Activated naive CD4-positive, alpha-beta T cell treated with anti-CD3 and anti-CD28 coated beads, Interleukin-2, amount 50 U/mL, for 72 hours (primary cell): ENCODE measurements around the gene GRID1. TPM values are rescaled to one million over a fixed set of nuclear protein-coding genes. Genes with fewer than 3 reads are reported as not detected.

Experiments used
- ATAC-seq, 2 donors: fragments of 150-1000 bp; cut with Tn5 transposase; 2 replicates each; pipeline ENCODE4 v1.10.0; 2021; ENCODE audit warnings: mild to moderate bottlenecking in 2 of 2, moderate library complexity in 2 of 2
- DNase-seq, 2 donors: peaks; one replicate each; pipeline ENCODE4 v3.0.0; 2021 to 2022; ENCODE audit warnings: low spot score in 2 of 2
- H3K27ac Mint-ChIP-seq, 2 donors: one replicate each; pipeline ENCODE4 v1.8.0; 2022; ENCODE audit warnings: mild to moderate bottlenecking in 2 of 2, mixed read lengths in 2 of 2
- H3K36me3 Mint-ChIP-seq, 2 donors: one replicate each; pipeline ENCODE4 v1.8.0; 2022; ENCODE audit warnings: mixed read lengths in 2 of 2
- H3K9me3 Mint-ChIP-seq, 2 donors: one replicate each; pipeline ENCODE4 v1.8.0; 2022; ENCODE audit warnings: mixed read lengths in 2 of 2
- total RNA-seq, 2 donors: library from RNA; stranded (reverse); gene quantifications; one replicate each; pipeline ENCODE4 v1.2.3, GENCODE V29; 2022

GRID1 gene
- total RNA-seq, 2 donors from 2014 or later: not detected

DNA sequence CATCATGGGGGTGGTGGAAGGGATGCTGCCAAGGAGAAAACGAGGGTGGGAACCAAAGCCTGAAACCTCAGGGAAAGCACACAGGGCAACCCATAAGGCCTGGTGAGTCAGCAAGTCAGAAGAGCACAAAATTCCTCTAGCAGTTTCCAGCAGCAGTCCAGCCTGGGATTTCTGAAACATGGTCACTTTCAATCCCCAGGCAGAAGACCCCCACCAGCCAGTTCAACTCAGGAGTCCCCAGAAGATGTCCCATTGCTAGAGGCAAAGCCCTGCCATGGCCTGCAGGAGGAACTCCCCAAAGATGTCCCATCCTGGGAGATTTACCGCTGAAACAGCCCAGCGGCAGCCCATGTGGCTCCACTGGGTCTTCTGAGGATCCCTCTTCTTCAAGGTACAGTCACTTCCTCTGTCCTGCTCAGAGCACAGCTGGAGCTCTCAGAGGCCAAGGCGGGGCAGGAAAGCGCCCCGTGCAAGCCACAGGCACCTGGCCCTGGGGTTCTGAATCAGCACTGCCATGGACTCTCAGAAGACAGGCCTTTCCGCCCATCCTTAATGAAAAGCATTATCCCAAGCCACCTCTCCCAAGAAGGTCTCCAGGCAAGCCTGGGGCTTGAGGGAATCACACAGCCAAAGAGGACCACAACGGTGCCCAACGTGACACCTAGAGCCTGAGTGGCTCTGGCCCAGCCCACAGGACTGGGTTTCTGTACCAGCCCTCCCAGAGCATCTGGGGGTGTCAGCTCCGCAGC lies 196.9 kb downstream of the GRID1 start:
- ATAC-seq (no peak), DNase-seq (peak in 1 of 2 donors; percentile 16)
- Mint-ChIP-seq H3K27ac (peak overlapping the region in 1 of 2 donors; percentile 60), H3K36me3 (no peaks in the 10 kb centered on the region), H3K9me3 (no peaks in the 10 kb centered on the region)

DNA sequence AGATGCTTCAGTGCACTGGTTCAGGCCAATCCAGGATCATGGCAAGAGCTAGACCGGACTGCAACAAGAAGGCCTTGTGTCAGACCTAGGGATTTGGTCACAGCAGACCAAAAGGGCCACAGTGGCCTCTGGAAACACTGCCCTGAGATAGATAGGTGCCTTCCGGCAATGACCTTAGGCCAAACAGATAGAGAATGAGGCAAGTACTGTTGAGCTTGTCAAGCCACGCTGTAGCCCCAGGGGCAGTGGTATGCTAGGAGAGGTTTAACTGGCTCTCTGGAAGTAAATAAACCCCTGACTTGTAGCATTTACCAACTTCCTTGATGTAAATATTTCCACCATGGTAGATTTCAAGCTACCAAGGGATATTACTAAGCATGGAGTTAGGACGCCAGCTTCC lies 197.5 kb downstream of the GRID1 start:
- ATAC-seq (no peak), DNase-seq (peak in 1 of 2 donors; percentile 3)
- Mint-ChIP-seq H3K9me3 (no peaks in the 10 kb centered on the region), H3K36me3 (no peaks in the 10 kb centered on the region), H3K27ac (peak overlapping the region in 1 of 2 donors; percentile 60)

DNA sequence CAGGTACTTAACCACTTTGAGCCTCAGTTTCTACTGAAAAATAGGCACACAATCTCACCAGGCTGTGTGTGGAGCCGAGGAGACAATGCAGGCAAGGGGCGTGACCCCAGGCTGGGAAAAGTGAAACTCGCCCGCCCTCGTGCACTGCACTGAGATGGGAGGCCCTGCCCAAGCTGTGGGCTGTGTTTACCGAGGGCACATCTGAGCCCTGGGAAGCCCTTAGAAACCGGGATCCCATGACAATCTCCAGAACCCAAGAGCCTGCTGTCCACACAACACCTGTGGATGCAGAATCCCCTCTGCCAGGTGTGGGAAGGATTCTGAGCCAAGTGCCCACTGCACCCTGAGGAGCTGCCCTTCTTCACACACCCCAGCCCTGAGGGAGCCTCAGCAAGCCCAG lies 198.3 kb downstream of the GRID1 start:
- peak in 1 of 2 donors; percentile 42 for DNase-seq
- no peak for ATAC-seq
- Mint-ChIP-seq H3K27ac (no peak overlapping the region), H3K9me3 (no peaks in the 10 kb centered on the region), H3K36me3 (no peaks in the 10 kb centered on the region)

DNA sequence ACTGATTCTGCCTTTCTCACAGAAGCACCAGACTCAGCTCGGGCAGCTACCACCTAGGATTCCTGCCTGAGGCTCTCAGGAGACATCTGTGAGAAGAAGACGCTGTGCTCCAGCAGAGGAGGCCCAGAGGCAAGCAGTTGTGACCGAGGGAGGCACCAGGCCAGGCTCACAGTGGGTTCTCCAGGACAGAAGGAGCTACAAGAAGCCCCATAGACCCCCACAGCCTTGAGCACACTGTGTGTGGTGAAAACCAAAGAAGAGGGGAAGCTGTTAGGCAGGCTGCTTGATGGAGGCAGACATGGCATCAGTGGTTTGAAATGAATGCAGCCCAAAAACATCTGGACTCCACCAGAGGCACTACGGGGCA lies 198.8 kb downstream of the GRID1 start:
- H3K36me3 Mint-ChIP-seq: no peaks in the 10 kb centered on the region
- H3K9me3 Mint-ChIP-seq: no peaks in the 10 kb centered on the region
- H3K27ac Mint-ChIP-seq: no peak overlapping the region
- ATAC-seq (no peak), DNase-seq (peak in 1 of 2 donors; percentile 45)

DNA sequence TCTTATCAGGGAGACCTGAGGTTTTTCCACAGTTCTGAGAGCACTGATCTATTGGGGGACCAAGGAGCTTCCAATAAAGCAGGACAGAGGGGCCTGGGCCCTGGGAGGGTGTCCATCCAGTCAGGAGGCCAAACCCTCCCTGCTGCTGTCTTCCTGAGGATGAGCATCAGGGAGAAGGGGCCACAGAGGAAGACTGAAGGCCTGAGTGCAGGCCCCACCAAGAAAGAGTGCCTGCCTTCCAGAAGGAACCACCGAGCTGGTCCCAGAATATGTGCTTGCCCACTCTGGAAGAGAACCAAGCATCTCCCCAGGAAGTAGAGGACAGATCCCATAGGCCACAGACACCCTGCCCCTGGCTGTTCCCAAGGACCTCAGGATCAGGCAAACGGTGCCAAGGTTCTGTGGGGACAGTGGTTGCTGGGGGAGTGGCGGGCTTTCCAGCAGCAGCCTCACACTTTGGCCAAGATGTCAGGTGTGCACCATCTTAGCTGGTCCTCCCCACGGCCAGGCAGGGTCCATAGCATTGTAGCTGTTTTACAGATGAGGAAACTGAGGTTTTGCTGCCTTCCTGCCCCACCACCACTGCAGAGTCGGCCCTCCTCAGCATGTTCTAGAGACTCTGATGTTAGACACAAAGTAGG lies 199.4 kb downstream of the GRID1 start:
- ATAC-seq (no peak), DNase-seq (peak in 1 of 2 donors; percentile 23)
- H3K36me3 Mint-ChIP-seq: no peaks in the 10 kb centered on the region
- H3K27ac Mint-ChIP-seq: no peak overlapping the region
- no peaks in the 10 kb centered on the region for H3K9me3 Mint-ChIP-seq

DNA sequence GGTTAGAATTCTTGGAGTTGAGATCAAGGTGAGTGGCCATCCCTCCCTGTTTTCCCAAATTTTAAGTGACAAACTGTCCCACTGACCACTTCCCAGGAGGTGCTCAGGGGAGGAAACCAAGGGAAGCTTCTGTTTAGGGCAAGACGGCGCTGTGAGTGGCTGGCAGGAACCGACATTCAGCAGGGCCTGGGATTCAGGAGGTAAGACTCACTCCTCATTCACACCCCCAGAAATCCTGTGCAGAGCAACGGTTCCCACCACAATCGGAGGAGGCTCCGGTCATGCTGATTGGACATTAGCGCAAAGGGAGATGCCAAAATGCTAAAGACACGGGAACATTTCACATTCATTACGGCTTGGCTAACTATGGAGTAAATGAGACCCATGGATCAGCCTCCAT lies 200.9 kb downstream of the GRID1 start:
- no peak overlapping the region for H3K27ac Mint-ChIP-seq
- H3K36me3 Mint-ChIP-seq: no peaks in the 10 kb centered on the region
- ATAC-seq (no peak), DNase-seq (peak in 1 of 2 donors; percentile 16)
- H3K9me3 Mint-ChIP-seq: no peaks in the 10 kb centered on the region

DNA sequence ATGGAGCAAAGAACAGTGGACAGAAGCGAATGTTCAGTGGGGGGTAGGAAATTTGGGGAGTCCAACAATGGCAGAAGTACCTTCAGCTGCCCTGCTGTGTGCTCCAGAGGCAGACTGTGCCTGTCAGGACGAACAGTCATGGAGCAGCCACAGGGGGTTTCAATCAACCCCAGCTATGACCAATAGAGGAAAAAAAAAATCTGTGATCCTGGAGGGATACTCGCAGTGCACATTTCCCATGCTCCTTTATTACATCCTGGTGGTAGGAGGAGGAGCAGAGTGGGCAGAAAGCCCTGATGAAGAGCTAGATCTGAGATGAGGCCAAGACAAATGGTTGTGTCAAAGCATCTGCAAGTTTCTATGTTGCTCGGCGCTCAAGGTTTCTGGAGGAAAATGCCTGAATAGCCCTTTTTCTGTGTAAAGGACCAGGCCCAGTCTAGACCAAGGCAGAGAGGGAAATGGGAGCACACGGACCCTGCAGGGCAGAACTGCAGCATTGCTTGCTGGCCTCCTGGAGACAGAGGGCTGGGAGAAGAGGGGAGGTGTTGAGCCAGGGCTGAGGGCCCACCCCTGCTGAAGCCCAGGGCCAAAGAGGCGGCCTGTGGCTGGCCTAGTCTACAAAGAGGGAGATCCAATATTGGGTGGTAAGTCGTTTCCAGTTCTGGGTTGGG lies 201.5 kb downstream of the GRID1 start:
- Mint-ChIP-seq H3K9me3 (no peaks in the 10 kb centered on the region), H3K27ac (no peak overlapping the region), H3K36me3 (no peaks in the 10 kb centered on the region)
- ATAC-seq: no peak
- peak in 1 of 2 donors; percentile 16 for DNase-seq

DNA sequence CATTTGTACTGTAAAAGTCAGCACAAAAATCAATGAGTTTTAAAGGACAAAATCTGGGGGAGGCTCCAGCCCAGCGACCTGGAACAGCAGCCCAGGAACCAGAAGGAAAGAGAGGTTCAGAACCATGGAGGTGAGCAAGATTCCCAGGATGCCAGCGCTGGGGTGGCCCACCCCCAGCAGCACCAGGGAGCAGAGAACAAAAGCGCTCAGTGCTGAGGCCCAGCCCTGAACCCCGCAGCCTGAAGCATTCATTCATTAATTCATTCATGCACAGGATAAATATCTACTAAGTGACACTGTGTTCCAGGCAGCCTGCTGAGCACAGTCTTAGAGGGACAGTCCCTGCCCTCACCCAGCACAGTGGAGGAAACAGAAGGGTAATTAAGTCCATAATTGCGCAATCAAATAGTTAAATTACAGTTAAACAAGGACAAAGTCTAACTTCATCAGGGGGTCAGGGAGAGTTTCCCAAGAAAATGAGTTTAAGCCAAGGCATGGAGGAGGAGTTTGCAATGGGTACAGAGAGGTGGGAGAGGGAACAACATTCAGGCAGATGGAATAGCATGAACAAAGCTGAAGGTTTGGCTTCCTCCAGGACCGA lies 202.3 kb downstream of the GRID1 start:
- Mint-ChIP-seq H3K9me3 (no peaks in the 10 kb centered on the region), H3K27ac (peak overlapping the region in 1 of 2 donors; percentile 12), H3K36me3 (no peaks in the 10 kb centered on the region)
- ATAC-seq (no peak), DNase-seq (peak in 1 of 2 donors; percentile 33)

DNA sequence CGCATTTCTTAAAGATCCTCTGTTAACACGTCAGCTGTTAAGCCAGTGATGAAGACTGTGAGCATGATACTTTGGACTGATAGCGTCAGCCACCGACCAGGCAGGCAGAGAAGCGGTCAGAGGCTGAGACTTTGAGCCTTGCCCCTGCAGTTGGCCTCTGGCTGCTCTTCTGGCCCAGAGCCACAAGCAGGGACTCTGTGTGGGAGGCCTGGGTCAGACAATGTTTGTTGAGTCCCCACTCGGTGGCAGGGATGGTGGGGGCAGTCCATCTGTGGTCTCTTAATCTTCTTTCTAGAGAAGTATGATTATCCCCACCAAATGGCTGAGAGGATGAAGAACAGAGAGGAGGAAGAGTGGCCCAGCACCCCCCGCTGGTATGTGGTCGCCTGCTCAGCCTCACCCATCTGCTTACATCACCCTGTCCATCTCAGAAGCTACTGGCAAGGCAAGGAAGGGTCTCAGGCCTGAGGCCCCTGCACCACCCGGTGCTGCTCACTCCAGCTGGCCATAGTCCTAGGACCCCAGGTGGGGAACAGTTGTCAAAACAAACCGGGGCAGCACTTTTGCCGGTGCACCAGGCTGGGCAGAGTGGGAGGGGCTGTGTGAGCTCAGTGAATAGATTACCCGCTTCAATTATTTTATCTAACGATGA lies 202.9 kb downstream of the GRID1 start:
- DNase-seq: peak in 1 of 2 donors; percentile 31
- Mint-ChIP-seq H3K9me3 (no peaks in the 10 kb centered on the region), H3K36me3 (no peaks in the 10 kb centered on the region), H3K27ac (peak overlapping the region in 1 of 2 donors; percentile 15)
- ATAC-seq: no peak

DNA sequence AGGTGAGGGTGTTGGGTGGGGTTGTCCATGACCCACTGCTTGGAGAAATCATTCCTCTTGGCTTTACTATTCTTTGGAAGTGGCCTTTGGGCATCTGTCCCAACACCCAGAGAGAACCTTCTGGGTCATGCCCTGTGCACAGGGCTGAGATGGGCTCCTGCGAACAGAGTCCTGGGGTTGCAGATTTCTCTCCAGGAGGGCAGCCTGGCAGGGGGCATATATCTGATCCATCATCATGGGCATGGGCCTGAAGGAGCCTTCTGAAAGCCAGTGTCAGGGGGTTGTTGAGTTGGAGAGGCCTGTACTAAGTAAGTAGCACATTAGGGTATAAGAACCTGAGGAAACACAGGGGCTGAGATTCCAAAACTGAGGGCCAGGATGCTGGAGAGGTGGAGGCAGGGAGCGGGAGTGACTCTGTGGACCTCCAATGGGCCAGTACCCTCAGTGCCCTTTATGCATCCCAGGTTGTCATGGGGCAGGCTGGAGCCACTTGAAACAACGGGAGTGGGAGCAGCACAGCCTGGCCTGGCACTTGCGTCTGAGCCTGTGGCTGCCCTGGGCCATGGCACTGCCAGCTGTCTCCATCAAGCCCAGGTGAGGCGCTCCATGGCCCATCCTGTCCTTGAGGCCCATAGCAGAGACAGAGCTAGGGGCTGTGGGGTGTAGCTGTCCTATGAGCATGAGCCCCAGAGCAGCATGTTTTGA lies 203.7 kb downstream of the GRID1 start:
- no peaks in the 10 kb centered on the region for H3K36me3 Mint-ChIP-seq
- H3K9me3 Mint-ChIP-seq: no peaks in the 10 kb centered on the region
- DNase-seq (peak in 1 of 2 donors; percentile 44), ATAC-seq (no peak)
- no peak overlapping the region for H3K27ac Mint-ChIP-seq

DNA sequence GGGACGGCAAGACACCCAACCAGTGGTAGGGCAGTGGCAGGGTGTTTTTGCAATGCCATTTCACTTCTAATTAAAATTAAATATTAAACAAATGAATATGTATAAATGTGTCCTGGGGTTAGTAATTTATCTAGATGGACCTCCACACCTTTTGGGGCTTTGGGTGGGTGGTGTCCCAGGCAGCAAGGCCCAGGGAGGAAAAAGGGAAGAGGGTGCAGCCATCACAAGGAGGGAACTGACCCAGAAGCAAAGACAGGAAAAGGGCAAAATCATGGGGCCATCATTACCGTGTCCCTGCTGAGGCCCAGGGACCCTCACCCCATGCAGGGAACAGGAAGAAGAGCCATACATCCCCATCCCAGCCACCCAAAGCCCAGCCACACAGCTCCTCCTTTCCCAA lies 204.6 kb downstream of the GRID1 start:
- ATAC-seq (no peak), DNase-seq (peak in 1 of 2 donors; percentile 18)
- Mint-ChIP-seq H3K36me3 (no peaks in the 10 kb centered on the region), H3K9me3 (no peaks in the 10 kb centered on the region), H3K27ac (no peak overlapping the region)

DNA sequence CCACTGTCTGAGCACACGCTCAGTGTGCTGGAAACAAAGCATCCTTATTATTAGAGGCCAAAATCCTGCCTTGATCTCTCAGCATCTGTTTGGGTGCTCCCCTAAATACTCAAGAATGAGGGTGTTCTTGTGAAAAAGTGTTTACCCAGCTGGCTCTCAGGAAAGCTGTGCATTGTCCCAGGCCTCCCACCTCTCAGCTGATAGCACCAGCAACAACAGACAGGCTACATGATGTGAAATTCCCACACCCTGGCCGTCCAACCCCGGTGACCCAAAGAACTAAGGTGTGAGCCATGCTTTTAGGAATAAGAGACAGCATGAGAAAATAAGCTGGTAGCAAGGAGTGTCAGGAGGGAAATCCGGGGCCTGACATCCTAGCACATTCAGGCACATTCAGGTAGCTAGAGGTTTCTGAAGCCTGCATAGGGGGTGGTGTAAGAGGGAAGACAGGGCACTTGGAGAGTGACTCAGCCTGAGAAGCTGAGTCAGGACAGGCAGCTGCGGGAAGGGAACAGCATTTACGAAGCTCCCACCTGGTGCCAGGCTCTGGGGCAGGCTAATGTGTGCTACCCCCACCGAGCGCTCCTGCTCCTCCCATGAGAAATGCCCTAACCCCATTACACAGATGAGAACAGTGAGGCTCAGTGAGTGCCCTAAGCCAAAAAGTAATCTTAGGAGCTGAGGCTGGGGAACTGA lies 205.6 kb downstream of the GRID1 start:
- no peak for ATAC-seq

DNA sequence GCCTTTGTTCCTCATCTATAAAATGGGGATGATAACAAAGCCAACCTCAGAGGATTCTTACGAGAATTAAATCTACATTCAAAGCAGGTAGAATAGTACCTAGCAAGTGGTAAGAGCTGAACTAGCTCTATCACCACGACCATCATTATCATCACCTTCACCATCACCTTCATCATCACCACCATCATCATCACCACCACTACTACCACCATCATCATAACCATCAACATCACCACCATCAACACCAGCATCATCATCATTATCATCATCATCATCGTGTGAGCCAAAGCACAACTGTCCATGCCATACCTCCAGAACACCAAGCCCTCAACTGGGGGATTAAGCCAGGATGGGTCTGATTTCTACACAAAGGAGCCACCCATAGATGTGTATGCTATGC lies 206.8 kb downstream of the GRID1 start:
- DNase-seq (no peak), ATAC-seq (no peak)
- H3K36me3 Mint-ChIP-seq: no peaks in the 10 kb centered on the region
- H3K27ac Mint-ChIP-seq: no peak overlapping the region
- no peaks in the 10 kb centered on the region for H3K9me3 Mint-ChIP-seq

More for the DNA sequence above, 205.6 kb downstream of the GRID1 start:
- no peaks in the 10 kb centered on the region for H3K36me3 Mint-ChIP-seq
- H3K27ac Mint-ChIP-seq: no peak overlapping the region
- DNase-seq: peak in 1 of 2 donors; percentile 16
- H3K9me3 Mint-ChIP-seq: no peaks in the 10 kb centered on the region

DNA sequence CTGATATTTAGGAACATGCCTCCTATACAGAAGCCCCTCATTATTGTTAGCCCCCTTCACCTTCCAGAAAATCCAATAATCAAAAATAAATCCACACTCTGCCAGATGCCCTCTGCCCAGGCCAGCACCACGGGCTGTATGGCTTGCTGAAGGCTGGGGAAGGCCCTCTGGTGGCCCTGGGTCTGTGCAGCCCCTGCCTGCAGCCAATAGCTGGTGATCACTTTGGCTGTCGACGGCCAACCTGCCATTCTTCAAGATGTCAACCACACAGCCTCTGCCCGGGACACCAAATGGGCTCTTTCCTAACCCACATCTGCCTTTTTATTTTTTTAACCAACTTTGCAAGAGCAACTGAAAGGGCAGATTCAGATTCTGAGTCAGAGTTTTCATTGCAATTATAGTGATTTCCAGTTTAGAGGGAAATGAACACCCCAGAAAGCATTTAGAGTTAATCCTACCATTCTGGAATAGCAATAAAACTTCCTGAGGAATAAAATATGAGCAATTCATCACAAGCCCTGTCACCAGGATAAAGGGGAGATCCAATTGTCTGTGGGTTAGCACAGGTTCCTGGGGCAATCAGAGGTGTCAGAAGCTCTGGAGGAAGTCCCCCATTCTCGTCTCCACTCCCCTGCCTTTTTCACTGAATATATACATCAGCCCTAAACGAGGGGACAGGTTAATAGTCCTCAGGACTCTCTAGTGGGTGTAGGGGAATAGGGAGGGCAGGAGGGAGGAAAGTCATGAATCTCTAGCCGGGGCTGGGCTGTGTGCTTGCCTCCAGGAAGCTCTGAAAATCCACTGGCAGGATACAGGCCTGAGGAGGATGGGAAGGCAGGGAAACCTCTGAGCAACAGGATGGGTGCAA lies 211.3 kb downstream of the GRID1 start:
- ATAC-seq (no peak), DNase-seq (no peak)
- Mint-ChIP-seq H3K36me3 (no peaks in the 10 kb centered on the region), H3K27ac (no peak overlapping the region), H3K9me3 (no peaks in the 10 kb centered on the region)

DNA sequence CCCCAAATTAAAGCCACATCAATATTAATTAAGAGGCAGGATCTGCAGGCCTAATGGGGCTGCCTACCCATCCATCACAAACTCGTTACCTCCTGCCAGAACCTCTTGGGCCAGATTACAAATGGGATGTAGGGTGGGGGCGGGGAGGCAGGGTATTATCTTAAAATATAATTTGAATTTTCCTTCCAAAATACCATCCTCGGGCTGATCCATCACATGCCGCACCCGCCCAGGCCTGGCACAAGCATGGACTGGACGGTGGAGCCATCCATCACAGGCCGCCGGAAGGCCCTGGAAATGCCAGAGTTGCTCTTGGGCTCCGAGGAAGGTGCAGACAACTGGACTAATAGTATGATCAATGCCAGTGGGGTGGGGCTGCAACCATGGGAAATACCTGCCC lies 212.8 kb downstream of the GRID1 start:
- Mint-ChIP-seq H3K9me3 (no peaks in the 10 kb centered on the region), H3K36me3 (no peaks in the 10 kb centered on the region), H3K27ac (no peak overlapping the region)
- ATAC-seq (no peak), DNase-seq (no peak)
